ENCODE data around the gene HOXD10.

The HOXD10 gene

GRCh38 chr2:176079831-176080539 is 36.6 kb upstream of the HOXD10 start:
- peaks cover 89% of the 10 kb centered on the region for H3K27me3 Mint-ChIP-seq
- peaks cover 9% of the 10 kb centered on the region for H3K36me3 Mint-ChIP-seq (ENCODE audit: low read depth)
- DNase-seq = no peak
- peak overlapping the region; percentile 80 for H3K27ac Mint-ChIP-seq
- peaks cover 24% of the 10 kb centered on the region for H3K9me3 Mint-ChIP-seq
- peak overlapping the region; percentile 43 for H3K4me3 Mint-ChIP-seq
- peaks cover 18% of the 10 kb centered on the region for H3K4me1 Mint-ChIP-seq (ENCODE audit: low read depth)

- Mint-ChIP-seq H3K27ac (peak overlapping the region; percentile 81), H3K27me3 (peaks cover 89% of the 10 kb centered on the region), H3K36me3 (ENCODE audit: low read depth) (peaks cover 9% of the 10 kb centered on the region), H3K9me3 (peaks cover 21% of the 10 kb centered on the region), H3K4me1 (ENCODE audit: low read depth) (peaks cover 18% of the 10 kb centered on the region), H3K4me3 (peak overlapping the region; percentile 27)
- peak; percentile 30 for DNase-seq
Observed at GRCh38 chr2:176080540-176081375, 35.8 kb upstream of the HOXD10 start.

DNA sequence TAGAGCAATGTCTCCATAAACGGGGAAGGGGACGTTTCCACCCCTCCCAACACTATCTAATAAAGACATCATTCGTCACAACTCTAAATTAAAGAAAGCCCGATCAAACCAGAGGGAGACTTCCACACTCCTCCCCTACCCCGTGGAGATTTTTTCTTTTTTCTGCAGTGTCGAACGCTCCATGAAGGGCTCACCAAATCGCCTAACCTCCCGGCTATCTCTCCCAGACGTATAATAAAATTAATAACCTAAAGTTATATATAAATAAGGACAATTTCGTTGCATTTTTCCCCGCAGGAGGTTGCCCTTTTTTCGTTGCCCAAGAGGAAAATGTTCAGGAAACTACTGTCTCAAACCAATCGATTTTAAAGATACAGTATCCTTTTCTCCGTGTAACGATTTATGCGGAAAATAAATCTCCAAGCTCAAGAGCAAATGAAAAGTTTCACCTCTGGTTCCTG is 35.2 kb upstream of the HOXD10 start:
- peaks cover 19% of the 10 kb centered on the region for H3K9me3 Mint-ChIP-seq
- peaks cover 9% of the 10 kb centered on the region for H3K36me3 Mint-ChIP-seq (ENCODE audit: low read depth)
- no peak for DNase-seq
- peak overlapping the region; percentile 27 for H3K4me3 Mint-ChIP-seq
- H3K27me3 Mint-ChIP-seq = peaks cover 89% of the 10 kb centered on the region
- H3K27ac Mint-ChIP-seq = peak overlapping the region; percentile 81
- peaks cover 18% of the 10 kb centered on the region for H3K4me1 Mint-ChIP-seq (ENCODE audit: low read depth)

- Mint-ChIP-seq H3K4me3 (no peak overlapping the region), H3K4me1 (ENCODE audit: low read depth) (peaks cover 18% of the 10 kb centered on the region)
Observed at GRCh38 chr2:176081837-176082524, 34.6 kb upstream of the HOXD10 start.

DNA sequence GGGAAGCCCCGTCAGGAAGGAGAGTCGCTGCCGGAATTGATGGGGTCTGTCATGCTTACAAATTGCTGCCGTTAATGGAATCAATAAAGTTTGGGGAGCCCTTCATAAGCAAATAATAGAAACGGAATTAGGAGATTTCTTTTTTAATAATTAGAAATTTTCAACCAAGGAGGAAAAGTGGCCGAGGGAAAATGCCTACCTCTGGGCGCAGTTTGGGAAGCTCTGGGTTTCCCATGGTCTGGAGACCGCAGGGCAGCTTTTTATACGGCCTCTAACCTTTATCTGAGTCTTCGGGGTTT is 34.1 kb upstream of the HOXD10 start:
- Mint-ChIP-seq H3K27ac (peak overlapping the region; percentile 79), H3K4me3 (no peak overlapping the region), H3K27me3 (peaks cover 90% of the 10 kb centered on the region), H3K9me3 (peaks cover 17% of the 10 kb centered on the region), H3K36me3 (ENCODE audit: low read depth) (peaks cover 9% of the 10 kb centered on the region), H3K4me1 (ENCODE audit: low read depth) (peaks cover 18% of the 10 kb centered on the region)
- DNase-seq = no peak

More at GRCh38 chr2:176081837-176082524, 34.6 kb upstream of the HOXD10 start:
- Mint-ChIP-seq H3K9me3 (peaks cover 17% of the 10 kb centered on the region), H3K27me3 (peaks cover 90% of the 10 kb centered on the region), H3K27ac (peak overlapping the region; percentile 81), H3K36me3 (ENCODE audit: low read depth) (peaks cover 9% of the 10 kb centered on the region)
- peak; percentile 39 for DNase-seq

DNA sequence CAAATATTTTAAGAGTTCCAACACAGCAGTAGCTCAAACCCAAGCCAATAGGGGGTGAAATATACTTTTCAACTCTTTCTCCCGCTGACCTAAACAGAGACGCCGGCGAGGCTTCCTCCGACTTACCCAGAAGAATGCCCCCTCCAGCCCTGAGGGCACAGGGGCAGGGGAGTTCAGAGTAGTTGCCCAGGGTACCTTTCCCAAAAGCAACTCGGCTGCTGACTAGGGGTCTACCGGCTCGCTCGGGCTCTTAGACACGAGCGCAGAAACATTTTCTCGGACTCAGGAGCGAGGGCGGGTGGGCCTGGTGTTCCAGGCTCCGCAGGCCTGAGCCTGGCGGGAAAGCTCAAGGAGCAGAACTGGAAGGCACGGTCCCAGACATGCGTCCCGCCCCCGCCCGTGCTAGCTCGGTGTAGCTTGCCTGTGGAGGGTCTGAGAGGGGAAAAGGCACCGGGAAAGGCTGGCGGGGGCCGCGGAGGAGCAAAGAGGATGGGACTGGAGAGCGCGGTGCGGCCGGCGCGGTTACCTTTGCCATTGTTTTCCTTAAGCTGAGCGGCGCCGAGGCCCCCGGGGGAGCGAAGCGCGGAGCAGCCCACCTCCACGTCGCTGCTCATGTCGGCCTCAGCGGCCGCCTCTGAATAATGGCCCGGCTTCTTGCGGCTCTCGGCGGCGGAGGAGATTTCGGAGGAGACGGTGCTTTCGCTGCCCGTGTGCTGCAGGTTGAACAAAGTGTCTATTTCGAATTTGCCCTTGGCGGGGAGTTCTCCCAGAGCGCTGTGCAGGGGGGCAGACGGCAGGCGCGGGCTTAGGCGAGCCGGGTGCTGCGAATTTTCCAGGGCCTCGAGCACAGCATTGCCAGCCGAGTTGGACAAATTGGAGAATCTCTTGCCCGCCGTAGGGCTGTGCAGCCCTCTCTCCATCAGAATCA is 33.5 kb upstream of the HOXD10 start:
- DNase-seq = peak; percentile 28
- H3K9me3 Mint-ChIP-seq = peaks cover 17% of the 10 kb centered on the region
- no peak overlapping the region for H3K4me3 Mint-ChIP-seq
- H3K4me1 Mint-ChIP-seq (ENCODE audit: low read depth) = peaks cover 18% of the 10 kb centered on the region
- peaks cover 94% of the 10 kb centered on the region for H3K27me3 Mint-ChIP-seq
- peak overlapping the region; percentile 79 for H3K27ac Mint-ChIP-seq
- peaks cover 9% of the 10 kb centered on the region for H3K36me3 Mint-ChIP-seq (ENCODE audit: low read depth)

- Mint-ChIP-seq H3K4me3 (no peak within 1 kb of the TSS), H3K27ac (peak within 1 kb of the TSS; percentile 79), H3K36me3 (ENCODE audit: low read depth) (peaks cover 9% of the 10 kb centered on the region), H3K4me1 (ENCODE audit: low read depth) (peaks cover 22% of the 10 kb centered on the region), H3K27me3 (peaks cover 94% of the 10 kb centered on the region), H3K9me3 (peaks cover 10% of the 10 kb centered on the region)
- DNase-seq = peak; percentile 28
Observed at GRCh38 chr2:176083796-176084261, 32.7 kb upstream of the HOXD10 start, which contains the start of gene EVX2. Gene EVX2 (minus strand): TSS chr2:176083962. CDS start chr2:176083776, 186 bp downstream.

DNA sequence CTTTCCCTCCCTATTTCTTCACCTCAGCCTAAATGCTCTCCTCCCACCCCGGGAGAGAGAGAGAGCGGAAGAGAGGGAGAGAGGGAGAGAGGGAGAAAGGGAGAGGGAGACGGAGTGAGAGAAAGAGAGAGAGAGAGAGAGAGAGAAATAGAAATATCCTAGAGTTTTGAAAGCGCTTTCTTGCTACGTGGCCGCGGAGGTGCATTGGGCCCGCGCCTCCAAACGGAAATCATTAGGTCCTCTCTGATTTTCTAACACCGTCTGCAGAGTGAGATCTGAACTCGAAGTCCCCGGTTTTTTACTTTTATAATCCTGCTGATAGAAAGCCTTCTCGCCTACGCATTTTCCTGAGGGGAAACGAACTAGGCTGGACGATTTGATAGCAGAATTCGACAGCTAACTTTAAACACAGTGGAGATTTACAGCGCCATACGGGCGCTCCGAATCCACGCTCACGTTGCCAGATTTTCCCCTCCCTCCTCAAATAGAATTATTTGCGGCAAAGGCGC is 31.9 kb upstream of the HOXD10 start:
- DNase-seq = peak; percentile 24
- H3K27me3 Mint-ChIP-seq = peaks cover 94% of the 10 kb centered on the region
- H3K9me3 Mint-ChIP-seq = peaks cover 10% of the 10 kb centered on the region
- peaks cover 15% of the 10 kb centered on the region for H3K4me1 Mint-ChIP-seq (ENCODE audit: low read depth)
- no peak overlapping the region for H3K4me3 Mint-ChIP-seq
- peak overlapping the region; percentile 47 for H3K27ac Mint-ChIP-seq
- peaks cover 3% of the 10 kb centered on the region for H3K36me3 Mint-ChIP-seq (ENCODE audit: low read depth)

DNA sequence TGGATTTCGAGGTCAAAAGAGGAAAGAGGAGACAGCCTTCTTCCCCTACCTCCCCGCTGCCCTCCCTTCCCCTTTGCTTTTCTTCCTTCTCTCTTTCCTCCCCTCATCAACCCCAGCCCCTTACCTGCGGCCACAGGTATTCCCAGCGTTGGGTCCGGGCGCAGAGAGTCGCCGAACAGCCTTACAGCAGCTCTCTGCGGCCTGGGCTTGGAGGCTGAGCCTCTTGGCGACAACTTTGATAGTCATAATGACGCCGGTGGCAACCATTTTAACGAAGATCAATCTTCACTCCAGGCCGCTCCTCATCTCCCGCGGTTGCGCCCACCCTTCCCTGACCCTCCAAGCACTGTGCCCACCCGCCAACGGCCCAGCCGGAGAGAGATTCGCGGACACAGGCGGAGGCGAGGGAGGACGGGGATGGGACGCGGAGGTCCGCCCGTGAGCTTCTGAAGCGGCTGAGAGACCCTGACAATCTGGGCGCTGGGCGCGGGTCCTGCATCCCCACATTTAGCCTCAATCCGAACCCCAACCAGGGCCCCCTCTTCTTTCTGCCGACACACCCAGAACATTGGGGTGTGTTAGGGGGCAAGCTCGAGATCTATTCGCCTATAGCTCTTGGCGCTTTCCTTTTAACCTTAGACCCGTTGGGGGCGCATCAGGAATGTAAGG is 31.3 kb upstream of the HOXD10 start:
- peaks cover 99% of the 10 kb centered on the region for H3K27me3 Mint-ChIP-seq
- H3K4me1 Mint-ChIP-seq (ENCODE audit: low read depth) = peaks cover 14% of the 10 kb centered on the region
- H3K36me3 Mint-ChIP-seq (ENCODE audit: low read depth) = peaks cover 3% of the 10 kb centered on the region
- H3K27ac Mint-ChIP-seq = peak overlapping the region; percentile 47
- no peak overlapping the region for H3K4me3 Mint-ChIP-seq
- peak; percentile 27 for DNase-seq
- peaks cover 10% of the 10 kb centered on the region for H3K9me3 Mint-ChIP-seq

- H3K4me3 Mint-ChIP-seq = no peak overlapping the region
- no peak overlapping the region for H3K27ac Mint-ChIP-seq
- peaks cover 100% of the 10 kb centered on the region for H3K27me3 Mint-ChIP-seq
- H3K9me3 Mint-ChIP-seq = peaks cover 13% of the 10 kb centered on the region
- H3K36me3 Mint-ChIP-seq (ENCODE audit: low read depth) = peaks cover 3% of the 10 kb centered on the region
- DNase-seq = peak; percentile 26
- H3K4me1 Mint-ChIP-seq (ENCODE audit: low read depth) = peaks cover 9% of the 10 kb centered on the region
Observed at GRCh38 chr2:176085861-176086771, 30.5 kb upstream of the HOXD10 start.

GRCh38 chr2:176087330-176088047 is 29.1 kb upstream of the HOXD10 start:
- Mint-ChIP-seq H3K4me1 (ENCODE audit: low read depth) (peaks cover 10% of the 10 kb centered on the region), H3K9me3 (peaks cover 10% of the 10 kb centered on the region)

More at GRCh38 chr2:176087330-176088047, 29.1 kb upstream of the HOXD10 start:
- Mint-ChIP-seq H3K27ac (no peak overlapping the region), H3K27me3 (peaks cover 98% of the 10 kb centered on the region), H3K36me3 (ENCODE audit: low read depth) (peaks cover 3% of the 10 kb centered on the region), H3K4me3 (no peak overlapping the region)
- no peak for DNase-seq
